GM19025 (cell line): ENCODE data around the gene MEX3D.
A peak's percentile ranks its signal among the peaks of the same experiment; 100 is the strongest.

Source experiments
- ATAC-seq: cut with Tn5 transposase; IDR thresholded peaks from one replicate; pipeline ENCODE4 v1.9.1; 2021; ENCODE audit warnings: mild to moderate bottlenecking, low read depth, moderate library complexity; ENCODE audit not compliant: unreplicated experiment

Gene MEX3D

GRCh38 chr19:1568320-1569019, at the start of gene MEX3D:
TSS of gene MEX3D (minus strand) at chr19:1568325. CDS start at chr19:1568058, 267 bp downstream.
- peak; percentile 68 for ATAC-seq

DNA sequence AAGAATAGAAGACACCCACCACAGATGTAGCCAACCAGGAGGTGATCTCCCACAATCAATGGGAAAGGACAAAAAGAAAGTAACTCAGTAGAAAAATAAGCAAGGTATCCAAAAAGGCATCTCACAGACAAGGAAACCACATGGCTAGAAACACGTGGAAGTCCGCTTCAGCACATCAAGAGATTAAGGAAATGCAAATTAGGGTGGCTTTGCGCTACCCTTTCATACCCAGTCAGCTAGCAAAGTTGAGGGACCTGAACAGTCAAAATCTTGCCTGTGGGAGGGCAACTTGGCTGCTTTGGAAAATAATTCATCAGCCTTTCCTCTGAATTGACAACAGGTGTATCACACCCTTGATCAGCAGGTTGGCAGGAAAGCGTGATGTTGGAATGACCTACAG, 48.8 kb upstream of the MEX3D start:
- no peak for ATAC-seq

GRCh38 chr19:1616396-1616795, 48.3 kb upstream of the MEX3D start:
- ATAC-seq: no peak

DNA sequence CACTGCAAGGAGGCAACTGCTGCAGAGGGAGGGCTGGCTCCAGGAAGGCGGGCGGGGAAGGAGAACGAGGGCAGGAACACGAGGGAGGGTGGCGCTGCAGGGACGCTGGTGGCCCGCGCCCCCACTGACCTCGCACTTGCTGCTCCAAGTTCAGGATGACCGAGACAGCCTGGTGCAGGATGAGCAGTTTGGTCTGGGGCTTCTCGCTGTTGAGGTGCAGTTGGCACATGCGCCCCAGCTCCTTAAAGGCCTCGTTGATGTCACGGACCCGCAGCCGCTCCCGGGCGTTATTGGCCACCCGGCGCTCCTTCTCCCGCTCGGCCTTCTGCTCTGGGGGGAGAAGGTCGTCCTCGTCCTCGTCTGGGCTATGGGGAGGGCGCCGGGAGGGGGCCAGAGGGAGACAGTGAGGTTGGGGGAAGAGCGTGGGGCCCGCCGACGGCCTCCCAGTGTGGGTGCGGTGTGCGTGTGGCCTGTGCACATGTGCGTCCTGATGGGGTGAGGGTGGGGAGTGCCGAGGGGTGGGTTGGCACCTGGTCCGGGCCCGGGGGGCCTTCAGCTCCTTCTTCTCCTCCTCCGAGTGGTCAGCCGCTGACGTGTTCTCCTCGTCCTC, 47.1 kb upstream of the MEX3D start:
- no peak for ATAC-seq

DNA sequence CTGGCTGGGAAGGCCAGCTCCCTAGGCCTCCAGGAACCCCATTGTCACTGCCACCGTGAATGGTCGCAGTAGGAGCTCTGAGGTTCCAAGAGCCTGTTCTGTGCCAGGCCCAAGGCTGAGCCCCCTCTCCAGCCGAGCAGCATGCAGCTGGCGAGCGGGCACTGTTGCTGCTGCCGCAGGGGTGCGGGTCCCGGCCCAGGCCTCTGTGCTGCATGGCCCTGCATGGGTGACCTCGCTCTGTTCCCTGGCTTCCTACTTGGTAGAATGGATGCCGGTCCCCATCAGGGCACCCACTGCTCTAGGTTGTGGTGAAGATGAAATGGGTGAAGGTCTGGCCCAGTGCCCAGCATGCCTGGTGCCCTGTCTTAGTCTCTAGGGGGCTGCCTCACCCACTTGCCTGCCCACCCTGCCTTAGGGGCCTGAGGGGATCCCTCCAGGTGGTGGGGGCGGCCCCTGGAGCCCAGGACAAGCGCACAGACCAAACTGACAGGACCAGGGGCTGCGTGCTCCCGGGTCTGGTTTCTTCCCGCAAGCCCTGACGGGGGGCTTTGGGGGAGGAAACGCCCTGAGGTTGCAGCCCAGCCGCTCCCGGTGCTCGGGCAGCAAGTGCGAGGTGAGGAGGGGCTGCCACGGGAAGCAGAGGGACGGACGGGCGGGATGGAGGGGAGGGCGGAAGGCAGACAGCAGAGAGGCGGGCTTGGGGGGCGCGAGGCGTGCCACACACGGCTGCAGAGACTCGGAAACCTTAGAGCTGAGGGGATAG, 45.9 kb upstream of the MEX3D start:
- ATAC-seq: no peak

DNA sequence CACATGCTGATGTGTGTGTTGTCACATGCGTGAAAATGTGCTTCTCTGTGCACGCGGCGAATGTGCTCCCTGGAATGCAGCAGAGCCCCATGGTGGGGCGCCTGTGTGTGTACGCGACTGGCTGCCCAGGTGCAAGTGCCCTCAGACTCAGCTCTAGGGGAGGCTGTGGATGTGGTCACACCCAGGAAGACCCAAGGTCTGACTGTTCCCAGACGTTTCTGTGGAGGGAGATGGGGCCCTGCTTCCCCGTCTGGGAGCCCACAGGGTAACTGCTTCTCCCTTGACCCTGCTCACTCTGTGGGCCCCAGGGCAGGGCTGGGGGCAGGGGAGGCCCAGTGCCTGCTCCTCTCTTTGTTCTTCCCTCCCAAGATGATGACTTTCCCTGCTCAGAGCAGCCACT, 45.0 kb upstream of the MEX3D start:
- ATAC-seq: no peak

- no peak for ATAC-seq
Measured at GRCh38 chr19:1612114-1613086, 44.3 kb upstream of the MEX3D start.

GRCh38 chr19:1611353-1611752, 43.2 kb upstream of the MEX3D start:
- ATAC-seq: no peak

DNA sequence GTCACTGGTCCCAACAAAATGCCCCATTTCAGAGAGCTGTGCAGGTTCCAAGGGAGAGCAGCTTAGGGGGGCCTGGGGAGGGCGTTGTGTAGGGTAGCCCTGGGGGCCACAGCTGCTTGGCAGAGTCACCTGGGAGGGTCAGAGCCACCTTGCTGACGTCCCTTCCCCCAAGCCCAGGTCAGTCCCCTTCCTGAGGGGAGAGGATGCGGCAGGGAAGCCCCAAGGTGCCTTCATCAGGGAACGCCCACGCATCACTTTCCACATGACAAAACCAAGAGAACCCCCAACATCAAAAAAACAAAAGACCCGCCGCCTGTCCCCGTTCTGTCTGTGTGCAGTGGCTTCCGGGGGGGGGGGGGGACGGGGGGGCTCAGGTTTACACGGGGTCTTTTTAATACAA, 42.5 kb upstream of the MEX3D start:
- no peak for ATAC-seq

- ATAC-seq: no peak
Measured at GRCh38 chr19:1609680-1610474, 41.8 kb upstream of the MEX3D start.

DNA sequence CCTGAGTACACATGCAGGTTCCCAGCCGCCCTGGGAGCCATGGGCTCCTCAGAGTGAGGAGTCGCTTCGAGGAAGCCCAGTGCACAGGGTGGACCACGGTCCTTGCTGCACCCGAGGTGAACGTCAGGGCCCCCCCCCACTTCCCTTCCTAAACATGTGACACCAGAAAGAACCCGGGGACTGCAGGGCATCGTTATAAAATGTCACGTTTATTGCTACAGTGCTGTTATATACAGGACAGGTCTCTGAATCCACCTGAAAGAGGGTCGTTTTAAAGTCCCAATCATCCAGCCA, 40.9 kb upstream of the MEX3D start:
- no peak for ATAC-seq

GRCh38 chr19:1608359-1609102, 40.4 kb upstream of the MEX3D start:
- no peak for ATAC-seq

GRCh38 chr19:1606138-1606651, 38.1 kb upstream of the MEX3D start:
- no peak for ATAC-seq

DNA sequence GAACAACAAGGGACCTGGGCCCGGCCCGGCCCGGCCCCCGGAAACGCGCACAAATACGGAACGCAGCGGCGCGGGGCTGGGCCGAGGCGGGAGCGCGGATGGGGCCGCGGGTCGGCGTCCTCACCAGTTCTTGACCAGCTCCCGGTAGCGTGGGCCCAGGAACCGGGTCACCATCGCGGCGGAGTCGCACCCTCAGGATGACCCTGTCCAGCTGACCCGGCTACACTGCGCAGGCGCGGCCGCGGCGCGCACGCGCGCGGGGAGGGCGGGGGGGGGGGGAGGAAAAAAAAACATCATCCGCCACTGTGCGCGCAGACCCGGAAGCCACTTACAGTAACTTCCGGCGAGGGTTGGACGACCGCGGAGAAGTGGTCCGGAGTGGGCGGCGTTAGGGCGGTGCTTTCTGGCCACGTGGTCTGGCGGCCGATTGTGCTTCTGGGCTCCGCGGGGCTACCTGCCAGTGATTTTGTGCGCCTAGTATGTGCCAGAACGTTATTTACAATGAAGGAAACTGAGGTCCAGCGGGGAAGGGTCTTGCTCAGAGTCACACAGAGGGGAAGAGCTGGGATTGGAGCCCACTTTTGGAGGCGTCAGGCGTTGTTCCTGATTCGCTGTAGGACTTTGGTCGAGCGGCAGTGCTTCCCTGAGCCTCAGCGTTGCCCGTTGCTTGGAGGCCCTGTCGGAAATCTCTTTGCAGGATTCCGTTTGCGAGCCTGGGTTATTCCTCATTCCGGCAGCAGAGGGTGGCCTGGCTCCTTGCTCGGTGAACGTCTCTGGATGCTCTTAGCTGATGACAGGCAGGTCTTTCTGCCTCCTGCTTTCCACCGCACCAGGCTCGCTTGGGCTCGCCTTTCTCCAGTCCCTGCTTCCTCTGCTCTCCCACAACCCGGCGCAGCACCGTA, 37.4 kb upstream of the MEX3D start, which contains the start of gene UQCR11:
UQCR11 (minus strand) TSS at position 227 of the 902 bp plus-strand sequence; CDS start at position 174, 53 bp downstream.
- peak; percentile 80 for ATAC-seq

DNA sequence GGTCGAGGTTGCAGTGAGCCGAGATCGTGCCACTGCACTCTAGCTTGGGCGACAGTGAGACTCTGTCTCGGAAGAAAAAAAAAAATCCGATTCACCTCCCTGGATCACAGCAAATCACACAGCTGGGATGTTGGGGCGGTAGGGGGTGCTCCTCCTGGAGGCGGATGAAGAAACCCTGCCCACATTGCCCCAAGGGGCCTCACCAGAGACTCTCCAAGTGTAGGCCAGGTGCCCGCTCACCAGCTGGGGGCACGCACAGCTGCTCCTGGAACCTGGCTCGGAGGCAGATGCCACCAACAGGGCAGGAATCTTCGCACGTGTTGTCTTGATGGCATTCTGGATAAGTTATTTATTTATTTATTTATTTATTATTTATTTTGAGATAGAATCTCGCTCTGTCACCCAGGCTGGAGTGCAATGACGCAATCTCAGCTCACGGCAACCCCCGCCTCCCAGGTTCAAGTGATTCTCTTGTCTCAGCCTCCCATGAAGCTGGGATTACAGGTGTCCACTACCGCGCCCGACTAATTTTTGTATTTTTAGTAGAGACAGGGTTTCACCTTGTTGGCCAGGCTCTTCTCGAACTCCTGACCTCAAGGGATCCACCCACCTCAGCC, 34.1 kb upstream of the MEX3D start:
- no peak for ATAC-seq

DNA sequence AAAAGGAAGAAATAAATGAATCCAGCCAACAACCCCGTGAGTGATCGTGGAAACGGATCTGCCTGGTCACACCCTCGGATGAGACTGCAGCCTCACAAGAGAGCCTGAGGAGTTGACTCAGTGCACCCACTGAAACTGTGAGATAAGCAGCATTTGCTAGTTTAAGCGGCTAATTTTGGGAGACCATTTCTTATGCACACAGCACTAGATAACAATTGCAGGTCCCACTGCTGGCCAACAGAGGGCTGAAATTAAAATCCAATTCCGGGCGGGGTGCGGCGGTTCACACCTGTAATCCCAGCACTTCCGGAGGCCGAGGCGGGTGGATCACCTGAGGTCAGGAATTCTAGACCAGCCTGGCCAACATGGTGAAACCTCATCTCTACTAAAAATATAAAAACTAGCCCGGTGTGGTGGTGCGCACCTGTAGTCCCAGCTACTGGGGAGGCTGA, 33.5 kb upstream of the MEX3D start:
- ATAC-seq: no peak

- no peak for ATAC-seq
Measured at GRCh38 chr19:1599460-1599846, 31.3 kb upstream of the MEX3D start.
